ENCODE data around the gene CEACAM4. TPM values are rescaled to one million over a fixed set of nuclear protein-coding genes. Genes with fewer than 3 reads are reported as not detected.

Gene CEACAM4
- total RNA-seq: not detected

DNA sequence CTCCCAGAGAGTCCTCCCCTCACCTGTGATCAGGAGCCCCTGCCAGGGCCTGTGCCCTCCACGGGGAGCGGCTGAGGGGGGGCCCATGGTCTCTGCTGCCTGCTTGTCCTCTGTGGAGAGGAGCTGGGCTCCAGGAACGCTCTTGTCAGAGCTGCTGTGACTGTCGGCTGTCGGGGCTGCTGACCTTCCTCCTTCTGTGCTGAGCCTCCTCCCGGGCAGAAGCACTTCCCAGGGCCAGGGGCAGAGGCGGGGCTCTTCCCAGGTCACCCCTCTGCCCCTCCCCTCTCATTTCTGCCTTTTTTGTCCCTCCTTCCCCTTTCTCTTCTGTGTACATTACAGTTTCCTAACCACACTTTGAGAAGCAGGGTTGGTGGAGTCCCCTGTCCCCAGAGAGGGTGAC lies at the start of gene CEACAM4:
Gene CEACAM4 (minus strand): TSS at position 198 of the 400 bp plus-strand sequence. CDS start 111 bp downstream, at position 87.

GRCh38 chr19:41575998-41576397 lies 50.9 kb downstream of the CEACAM4 start, which contains the start of gene CEACAM21:
Gene CEACAM21 (plus strand): TSS chr19:41576166. CDS start chr19:41576275, 109 bp downstream.

Small RNA genes within 50 kb of the gene (small RNA-seq; reads per million reads assigned to genes)
- 0 reads per million in 2 donors for gene AC243960.4

Other genes with a start within 250 kb of the CEACAM4 start
- gene EXOSC5, start 229.7 kb downstream of the CEACAM4 start, total RNA-seq: 10 to 100 TPM; 21.7 to 43.6 TPM
- gene BCKDHA, start 229.3 kb downstream of the CEACAM4 start, total RNA-seq: 10 to 100 TPM; 32.0 to 41.3 TPM
- gene B3GNT8, start 199.7 kb downstream of the CEACAM4 start, total RNA-seq: under 1 TPM; 0.33 to 0.34 TPM
- gene DMAC2, start 187.2 kb downstream of the CEACAM4 start, total RNA-seq: 10 to 100 TPM; 23.1 to 67.3 TPM
- gene ERICH4, start 183.9 kb downstream of the CEACAM4 start, total RNA-seq: not detected
- not detected for gene CEACAM21, start 50.9 kb downstream of the CEACAM4 start, total RNA-seq
- gene CEACAM7, start 61.2 kb upstream of the CEACAM4 start, total RNA-seq: not detected
- gene CEACAM5, start 81.6 kb upstream of the CEACAM4 start, total RNA-seq: not detected
- gene CEACAM6, start 128.5 kb upstream of the CEACAM4 start, total RNA-seq: not detected
- gene CEACAM3, start 169.5 kb upstream of the CEACAM4 start, total RNA-seq: not detected
- not detected for gene LYPD4, start 217.6 kb upstream of the CEACAM4 start, total RNA-seq
- not detected for gene DMRTC2, start 218.0 kb upstream of the CEACAM4 start, total RNA-seq
- gene RPS19, start 233.2 kb upstream of the CEACAM4 start, total RNA-seq: 100 to 1,000 TPM; 439 to 701 TPM